GM19452 (cell line): ENCODE data around the gene ZNF687.

ENCODE experiments used
- ATAC-seq: cut with Tn5 transposase; IDR thresholded peaks from one replicate; pipeline ENCODE4 v1.9.1; 2021; ENCODE audit not compliant: unreplicated experiment

The ZNF687 gene

DNA sequence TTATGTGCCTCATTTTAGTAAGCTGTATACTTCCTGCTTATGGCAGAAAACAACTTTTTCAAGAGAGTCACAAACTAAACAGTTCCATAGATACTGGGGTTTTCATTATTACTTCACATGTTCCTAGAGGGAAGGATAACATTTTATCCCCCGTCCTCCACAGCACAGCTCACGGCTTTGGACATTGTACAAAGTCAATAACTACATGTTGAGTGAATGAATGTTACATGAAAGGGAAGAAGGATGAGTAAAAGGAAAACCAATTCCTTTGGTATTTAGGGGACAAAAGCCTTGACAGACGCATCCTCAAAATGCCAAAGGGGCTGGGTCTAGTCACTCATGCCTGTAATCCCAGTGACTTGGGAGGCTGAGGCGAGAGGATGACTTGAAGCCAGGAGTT, 30.3 kb downstream of the ZNF687 start:
- no peak for ATAC-seq

DNA sequence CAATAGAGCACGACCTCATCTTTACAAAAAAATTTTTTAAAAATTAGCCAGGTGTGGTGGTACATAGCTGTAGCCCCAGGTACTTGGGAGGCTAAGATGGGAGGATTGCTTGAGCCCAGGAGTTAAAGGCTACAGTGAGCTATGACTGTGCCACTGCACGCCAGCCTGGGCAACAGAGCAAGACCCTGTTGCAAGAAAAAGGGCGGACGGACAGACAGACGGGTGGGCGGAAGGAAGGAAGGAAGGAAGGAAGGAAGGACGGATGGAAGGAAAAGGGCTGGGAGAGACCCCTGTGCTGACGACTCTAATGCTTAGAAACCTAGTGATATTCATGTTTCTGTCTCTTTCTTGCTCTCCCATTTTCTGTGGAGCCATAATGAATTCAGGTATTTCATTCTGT, 30.7 kb downstream of the ZNF687 start:
- ATAC-seq = no peak

- no peak for ATAC-seq
Measured at GRCh38 chr1:151313501-151313900, 31.4 kb downstream of the ZNF687 start.

DNA sequence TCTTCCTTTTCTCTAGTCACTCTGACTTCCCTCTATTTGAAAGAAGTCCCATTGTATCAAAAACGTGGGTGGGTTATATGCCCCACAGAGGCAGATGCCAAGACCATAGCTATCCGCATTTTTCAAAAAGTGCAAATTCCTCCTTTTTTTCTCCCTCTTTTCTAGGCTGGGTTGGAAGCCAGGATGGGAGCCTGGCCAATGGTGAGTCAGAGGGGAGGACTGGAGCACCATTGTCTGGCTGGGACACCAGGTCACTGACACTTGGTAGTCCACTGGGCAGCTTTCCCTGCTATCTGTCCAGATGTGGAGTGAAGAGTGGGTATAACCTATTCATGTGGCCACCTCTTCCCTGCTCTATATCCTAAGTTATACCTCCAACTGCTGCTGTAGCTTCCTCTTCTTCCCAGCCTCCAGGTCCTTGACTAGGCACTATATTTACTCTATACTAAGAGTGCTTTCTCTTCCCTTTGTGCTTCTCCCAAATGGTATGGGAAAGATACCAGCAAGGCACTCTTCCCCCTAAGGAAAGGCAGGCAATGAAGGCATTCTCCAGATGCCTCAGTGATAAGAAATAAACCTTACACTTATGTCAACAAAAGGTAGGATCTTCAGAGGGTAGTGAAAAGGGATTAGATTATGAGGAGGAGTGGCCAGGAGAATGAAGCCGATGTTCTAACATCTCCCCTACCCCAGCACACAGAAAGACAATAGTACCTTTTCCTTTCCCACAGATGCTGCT, 32.2 kb downstream of the ZNF687 start:
- ATAC-seq = no peak

DNA sequence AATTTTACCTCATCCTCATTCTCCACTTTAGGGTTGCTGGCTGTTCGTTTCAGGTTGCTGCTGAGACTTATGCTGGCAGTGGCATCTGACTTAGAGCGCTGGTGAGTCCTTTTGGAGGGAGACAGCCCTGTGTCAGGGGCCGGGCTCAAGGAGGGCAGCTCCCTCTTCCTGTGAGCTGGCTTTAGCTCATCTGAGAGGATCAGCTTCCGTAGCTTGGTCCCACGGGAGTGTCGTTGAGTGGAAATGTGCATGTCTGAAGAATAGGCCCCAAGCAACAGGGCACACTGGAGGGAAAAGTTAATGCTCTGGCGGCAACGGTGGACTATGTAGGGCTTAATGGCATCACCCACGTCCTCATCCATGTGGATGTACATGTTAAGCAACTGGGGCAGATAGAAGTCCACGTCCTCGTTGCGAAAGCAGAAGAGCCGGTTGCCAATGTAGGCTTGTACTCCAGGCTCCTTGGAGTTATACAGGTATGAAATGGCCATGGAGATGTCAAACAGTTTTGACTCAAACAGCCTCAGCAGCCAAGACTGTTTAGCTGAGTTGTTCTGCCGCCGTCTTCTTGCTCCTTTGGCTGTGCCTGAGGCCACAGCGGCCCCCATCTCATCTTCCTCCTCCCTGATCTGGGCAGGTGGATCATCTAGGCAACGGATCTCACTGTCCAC, 33.6 kb downstream of the ZNF687 start:
- no peak for ATAC-seq

GRCh38 chr1:151318975-151319374, 36.9 kb downstream of the ZNF687 start:
- no peak for ATAC-seq

GRCh38 chr1:151324390-151324930, 42.4 kb downstream of the ZNF687 start:
- no peak for ATAC-seq

GRCh38 chr1:151325231-151325630, 43.1 kb downstream of the ZNF687 start:
- no peak for ATAC-seq

- ATAC-seq = no peak
Measured at GRCh38 chr1:151325646-151326429, 43.7 kb downstream of the ZNF687 start.

DNA sequence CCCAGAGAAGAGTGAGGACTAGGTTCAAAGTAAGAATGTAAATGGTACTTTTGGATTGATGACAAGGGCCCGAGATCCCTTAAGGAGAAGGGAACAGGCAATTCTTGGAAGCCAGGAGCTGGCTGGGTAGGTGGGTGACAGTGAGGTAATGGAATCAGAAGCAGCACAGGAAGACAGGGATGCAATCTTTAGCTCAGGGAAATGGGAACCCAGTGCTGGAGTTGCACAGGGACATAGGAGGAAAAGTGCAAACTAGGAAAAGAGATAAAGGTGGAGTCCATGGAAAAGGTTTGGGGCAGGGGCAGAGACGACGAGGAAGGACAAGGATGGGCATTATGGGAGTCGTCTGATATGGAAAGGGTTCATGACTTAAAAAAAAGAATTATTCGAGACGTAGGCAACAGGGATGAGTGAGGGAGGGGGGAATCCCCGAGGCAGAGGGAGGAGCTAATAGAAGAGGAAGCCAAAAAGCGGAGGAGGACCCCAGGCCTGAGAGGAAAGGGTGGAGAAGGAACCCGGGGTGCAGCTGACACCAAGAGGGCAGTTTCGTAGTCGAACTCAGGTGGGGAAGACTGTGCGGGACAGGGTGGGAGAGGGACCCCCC, 44.6 kb downstream of the ZNF687 start:
- peak; percentile 48 for ATAC-seq

DNA sequence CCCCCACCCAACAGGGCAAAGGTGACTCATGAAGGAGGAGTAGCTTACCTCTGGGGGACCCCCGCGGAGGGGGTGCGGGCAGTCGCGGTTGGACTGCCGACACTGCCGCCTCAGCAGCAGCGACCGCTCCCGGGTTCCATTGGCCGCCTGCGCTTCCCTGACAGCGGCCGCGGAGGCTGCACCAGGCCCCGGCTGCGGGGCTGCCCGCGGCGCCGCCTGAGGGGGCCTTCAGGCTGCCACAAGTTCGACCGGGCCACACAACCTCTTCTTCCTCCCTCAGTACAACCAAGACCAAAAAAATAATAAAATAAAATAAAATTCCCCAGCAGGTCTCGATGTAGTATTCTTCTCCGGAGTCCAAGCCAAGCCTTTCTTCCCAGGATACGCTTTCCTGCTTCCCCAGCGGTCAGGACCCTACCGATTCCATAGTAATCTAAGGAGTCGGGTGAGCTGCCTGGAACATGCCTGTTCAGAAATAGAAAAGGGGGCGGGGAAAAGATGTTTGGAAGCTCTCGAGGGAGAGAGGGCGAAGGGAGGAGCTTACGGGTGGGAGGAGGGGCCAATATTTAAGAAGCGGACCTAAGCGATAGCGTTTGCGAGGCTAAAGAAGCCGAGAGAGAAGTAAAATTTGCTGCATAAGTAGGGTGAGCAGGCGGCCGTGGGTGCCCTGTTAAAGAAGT, 45.3 kb downstream of the ZNF687 start, which contains the start of gene PI4KB:
Gene PI4KB (minus strand): TSS at position 194 of the 680 bp plus-strand sequence. CDS start 10,935 bp downstream, outside the sequence.
- peak; percentile 72 for ATAC-seq

GRCh38 chr1:151327903-151328674, 46.0 kb downstream of the ZNF687 start:
- peak; percentile 17 for ATAC-seq

GRCh38 chr1:151334822-151335221, 52.7 kb downstream of the ZNF687 start:
- no peak for ATAC-seq

GRCh38 chr1:151336556-151336955, 54.5 kb downstream of the ZNF687 start:
- ATAC-seq = no peak

GRCh38 chr1:151340870-151341754, 59.0 kb downstream of the ZNF687 start:
- peak; percentile 56 for ATAC-seq
